ENCODE data around the gene STK11.

The STK11 gene

GRCh38 chr19:1257475-1258162, 52.0 kb downstream of the STK11 start:
- no peak for DNase-seq (ENCODE audit: low read depth, low spot score)
- H3K27ac ChIP-seq = peak overlapping the region; percentile 99

- H3K27ac ChIP-seq = peak overlapping the region; percentile 99
- no peak for DNase-seq (ENCODE audit: low read depth, low spot score)
These were observed 52.5 kb downstream of the STK11 start for GRCh38 chr19:1258163-1258492.

- no peak for DNase-seq (ENCODE audit: low read depth, low spot score)
- peak overlapping the region; percentile 99 for H3K27ac ChIP-seq
These were observed 53.2 kb downstream of the STK11 start for GRCh38 chr19:1258707-1259205.

- peak overlapping the region; percentile 99 for H3K27ac ChIP-seq
- DNase-seq (ENCODE audit: low read depth, low spot score) = no peak
These were observed 53.8 kb downstream of the STK11 start for GRCh38 chr19:1259206-1259875.

- peak overlapping the region; percentile 99 for H3K27ac ChIP-seq
- DNase-seq (ENCODE audit: low read depth, low spot score) = no peak
These were observed 54.5 kb downstream of the STK11 start for GRCh38 chr19:1259876-1260748.

- H3K27ac ChIP-seq = peak overlapping the region; percentile 99
- DNase-seq (ENCODE audit: low read depth, low spot score) = no peak
These were observed 55.4 kb downstream of the STK11 start for GRCh38 chr19:1260749-1261537.

- DNase-seq (ENCODE audit: low read depth, low spot score) = no peak
- peak overlapping the region; percentile 99 for H3K27ac ChIP-seq
These were observed 55.9 kb downstream of the STK11 start for GRCh38 chr19:1261538-1261797.

GRCh38 chr19:1261798-1262622, 56.4 kb downstream of the STK11 start:
- no peak for DNase-seq (ENCODE audit: low read depth, low spot score)
- peak overlapping the region; percentile 99 for H3K27ac ChIP-seq

GRCh38 chr19:1262623-1263123, 57.1 kb downstream of the STK11 start:
- DNase-seq (ENCODE audit: low read depth, low spot score) = no peak
- peak overlapping the region; percentile 99 for H3K27ac ChIP-seq

GRCh38 chr19:1263188-1263587, 57.6 kb downstream of the STK11 start:
- H3K27ac ChIP-seq = peak overlapping the region; percentile 99
- no peak for DNase-seq (ENCODE audit: low read depth, low spot score)

GRCh38 chr19:1264801-1265614, 59.4 kb downstream of the STK11 start:
- H3K27ac ChIP-seq = peak overlapping the region; percentile 99
- DNase-seq (ENCODE audit: low read depth, low spot score) = no peak

- peak overlapping the region; percentile 99 for H3K27ac ChIP-seq
- no peak for DNase-seq (ENCODE audit: low read depth, low spot score)
These were observed 60.1 kb downstream of the STK11 start for GRCh38 chr19:1265615-1266128.

- peak overlapping the region; percentile 99 for H3K27ac ChIP-seq
- DNase-seq (ENCODE audit: low read depth, low spot score) = no peak
These were observed 60.7 kb downstream of the STK11 start for GRCh38 chr19:1266129-1266915.

GRCh38 chr19:1266916-1267476, 61.4 kb downstream of the STK11 start:
- H3K27ac ChIP-seq = peak overlapping the region; percentile 99
- DNase-seq (ENCODE audit: low read depth, low spot score) = no peak

GRCh38 chr19:1267477-1268225, 62.1 kb downstream of the STK11 start:
- peak overlapping the region; percentile 99 for H3K27ac ChIP-seq

GRCh38 chr19:1268226-1269064, 62.9 kb downstream of the STK11 start:
- H3K27ac ChIP-seq = peak overlapping the region; percentile 99
- DNase-seq (ENCODE audit: low read depth, low spot score) = no peak

More at GRCh38 chr19:1267477-1268225, 62.1 kb downstream of the STK11 start:
- no peak for DNase-seq (ENCODE audit: low read depth, low spot score)
